Bronchial epithelial cell (primary cell): Measurements from ENCODE around the gene AIDA. TPM values are rescaled to one million over a fixed set of nuclear protein-coding genes. Genes with fewer than 3 reads are reported as not detected.

ENCODE experiments used
- DNase-seq: peaks from one replicate; pipeline ENCODE4 v3.0.0-alpha.2; 2010; ENCODE audit warnings: low read depth
- FAIRE-seq: peaks from 2 replicates; lab custom pipeline; 2011; peaks lifted over from hg19 to GRCh38; lab: Jason Lieb, UNC
- H3K27me3 ChIP-seq: 2 replicates; pipeline ENCODE4 v1.5.1; 2011; ENCODE audit warnings: low read length; ENCODE audit not compliant: control insufficient read depth, insufficient read depth
- H3K36me3 ChIP-seq: 2 replicates; pipeline ENCODE4 v1.5.1; 2011; ENCODE audit warnings: low read length; ENCODE audit not compliant: control insufficient read depth, insufficient read depth
- H3K4me3 ChIP-seq: 2 replicates; pipeline ENCODE4 v1.5.1; 2011; ENCODE audit warnings: mild to moderate bottlenecking, low read depth, low read length, control low read depth
- CTCF ChIP-seq: IDR thresholded peaks from 2 replicates; pipeline ENCODE4 v1.5.1; 2011; ENCODE audit warnings: mild to moderate bottlenecking, moderate library complexity, low read length, control low read depth, inconsistent platforms; ENCODE audit not compliant: insufficient read depth, severe bottlenecking
- total RNA-seq: library from RNA; depleted of rRNA; stranded (reverse); fragments of >200 nt; gene quantifications from 2 replicates; pipeline ENCODE4 v1.2.1, GENCODE V29; 2014

AIDA gene
- total RNA-seq, 1 donor from 2014 or later: 25.0 TPM

- Histone ChIP-seq H3K27me3 (no peaks in the 10 kb centered on the region), H3K36me3 (peaks cover 2% of the 10 kb centered on the region), H3K4me3 (no peak overlapping the region)
- FAIRE-seq: no peak
- no peak for TF ChIP-seq CTCF
- peak; percentile 73 for DNase-seq
Observed at GRCh38 chr1:222627232-222627631, 85.1 kb downstream of the AIDA start.

GRCh38 chr1:222624214-222624613, 88.1 kb downstream of the AIDA start:
- DNase-seq (no peak), FAIRE-seq (no peak)
- H3K27me3 ChIP-seq: no peaks in the 10 kb centered on the region
- TF ChIP-seq CTCF: no peak
- no peak overlapping the region for H3K4me3 ChIP-seq
- peaks cover 2% of the 10 kb centered on the region for H3K36me3 ChIP-seq

GRCh38 chr1:222623458-222623857, 88.8 kb downstream of the AIDA start:
- H3K36me3 ChIP-seq: peaks cover 2% of the 10 kb centered on the region
- no peak for TF ChIP-seq CTCF
- no peaks in the 10 kb centered on the region for H3K27me3 ChIP-seq
- no peak overlapping the region for H3K4me3 ChIP-seq
- FAIRE-seq (no peak), DNase-seq (no peak)

- Histone ChIP-seq H3K4me3 (no peak overlapping the region), H3K27me3 (no peaks in the 10 kb centered on the region), H3K36me3 (peaks cover 2% of the 10 kb centered on the region)
- no peak for TF ChIP-seq CTCF
- no peak for FAIRE-seq
- DNase-seq: no peak
Observed at GRCh38 chr1:222622765-222623164, 89.5 kb downstream of the AIDA start.

- H3K36me3 ChIP-seq: peaks cover 2% of the 10 kb centered on the region
- H3K27me3 ChIP-seq: no peaks in the 10 kb centered on the region
- no peak overlapping the region for H3K4me3 ChIP-seq
- TF ChIP-seq CTCF: no peak
- no peak for FAIRE-seq
- DNase-seq: no peak
Observed at GRCh38 chr1:222620566-222620965, 91.7 kb downstream of the AIDA start.

GRCh38 chr1:222618880-222619596, 93.3 kb downstream of the AIDA start:
- no peak for TF ChIP-seq CTCF
- Histone ChIP-seq H3K27me3 (no peaks in the 10 kb centered on the region), H3K36me3 (peaks cover 2% of the 10 kb centered on the region), H3K4me3 (peak overlapping the region; percentile 74)
- FAIRE-seq (no peak), DNase-seq (peak; percentile 19)
